GM18520 (cell line): ENCODE data around the gene APOBR.
"Not testable (repeated sequence)": the region's sequence is repeated elsewhere in the genome, so short reads cannot be mapped to it uniquely, and the experiment has no call there.

Experiments used
- ATAC-seq: cut with Tn5 transposase; IDR thresholded peaks from one replicate; pipeline ENCODE4 v1.9.1; 2021; ENCODE audit not compliant: unreplicated experiment

APOBR gene

GRCh38 chr16:28498666-28499381 lies 4.4 kb downstream of the APOBR start:
- ATAC-seq: no peak

- no peak for ATAC-seq
Observed at GRCh38 chr16:28499854-28500253, 5.4 kb downstream of the APOBR start.

- ATAC-seq: not testable (repeated sequence)
Observed at GRCh38 chr16:28500476-28501180, 6.2 kb downstream of the APOBR start.

DNA sequence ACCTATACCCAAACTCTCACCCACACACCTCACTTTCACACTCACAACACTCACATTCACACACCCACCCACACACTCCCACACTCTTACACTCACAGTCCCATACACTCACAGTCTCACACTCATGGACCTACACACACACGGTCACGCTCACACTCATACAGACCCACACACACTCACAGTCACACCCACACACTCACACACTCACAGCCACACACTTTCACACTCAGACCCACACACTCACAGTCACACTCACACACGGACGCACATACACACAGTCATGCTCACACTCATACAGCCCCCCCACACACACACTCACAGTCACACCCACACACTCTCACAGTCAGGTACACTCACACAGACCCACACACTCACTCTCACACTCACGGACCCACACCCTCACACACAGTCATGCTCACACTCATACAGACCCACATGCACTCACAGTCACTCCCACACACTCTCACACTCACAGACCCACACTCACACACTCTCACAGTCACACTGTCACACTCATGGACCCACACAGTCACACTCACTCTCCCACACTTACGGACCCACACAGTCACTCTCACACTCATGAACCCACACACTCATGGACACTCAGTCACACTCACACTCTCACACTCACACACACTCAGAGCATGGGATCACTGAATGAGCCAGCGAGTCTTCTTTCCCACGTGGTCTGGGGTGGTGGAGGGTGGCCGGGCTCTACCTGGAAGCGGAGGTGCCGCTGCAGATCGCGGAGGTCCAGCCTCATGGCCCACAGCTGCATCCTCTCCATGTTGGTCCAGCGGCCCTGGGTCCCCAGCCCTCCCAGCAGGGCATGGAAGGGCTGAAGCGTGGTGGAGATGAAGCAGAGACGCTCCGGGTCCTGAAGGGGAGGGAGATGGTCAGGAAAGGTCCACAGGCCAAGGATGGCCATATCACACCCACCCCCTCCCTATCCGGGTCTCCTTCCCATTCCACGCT lies 7.1 kb downstream of the APOBR start:
- ATAC-seq: no peak

DNA sequence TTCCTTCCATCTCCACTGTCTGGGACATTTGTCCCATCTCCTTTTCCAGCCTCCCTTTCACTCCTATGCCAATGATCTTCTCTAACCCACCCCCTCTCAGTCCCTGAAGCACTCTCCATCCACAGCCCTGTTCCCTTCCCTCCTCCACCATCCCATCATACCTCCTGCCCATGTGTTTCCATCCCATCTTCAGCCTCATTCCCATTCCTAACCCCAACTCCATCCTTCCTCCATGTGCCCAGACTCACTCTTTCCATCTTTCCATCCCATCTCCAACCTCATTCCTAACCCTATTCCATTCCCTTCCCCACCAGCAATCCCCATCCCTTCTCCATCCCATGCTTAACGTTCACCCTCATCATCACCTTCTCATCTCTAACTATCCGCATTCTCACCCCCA lies 7.8 kb downstream of the APOBR start:
- ATAC-seq: no peak

GRCh38 chr16:28503470-28504259 lies 9.2 kb downstream of the APOBR start:
- no peak for ATAC-seq

DNA sequence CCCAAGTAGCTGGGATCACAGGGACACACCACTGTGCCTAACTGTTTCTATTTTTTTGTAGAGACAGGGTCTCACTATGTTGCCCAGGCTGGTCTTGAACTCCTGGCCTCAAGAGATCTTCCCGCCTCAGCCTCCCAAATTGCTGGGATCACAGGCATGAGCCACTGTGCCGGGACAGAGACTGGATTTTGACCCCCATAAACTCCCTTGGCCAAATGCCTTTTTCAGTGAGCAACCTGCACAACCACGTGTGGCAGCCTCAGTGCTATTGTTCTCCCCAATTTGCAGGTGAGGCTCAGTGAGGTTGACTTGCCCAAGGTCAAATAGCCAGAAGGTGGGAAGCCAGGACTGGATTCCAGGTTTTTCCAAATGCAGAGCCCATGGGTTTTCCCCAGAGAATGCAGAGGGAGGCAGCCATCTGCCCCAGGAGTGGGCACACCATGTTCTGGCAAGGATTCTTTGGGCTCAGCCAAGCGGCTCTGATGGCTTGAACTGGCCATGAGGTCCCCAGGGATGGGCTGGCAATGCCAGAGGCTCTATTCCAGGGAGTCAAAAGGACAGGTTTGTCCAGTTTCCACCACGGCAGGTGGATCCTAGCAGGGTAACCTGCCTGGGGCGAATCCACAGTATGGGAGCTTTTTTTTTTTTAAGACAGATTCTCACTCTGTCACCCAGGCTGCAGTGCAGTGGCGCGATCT lies 10.4 kb downstream of the APOBR start:
- ATAC-seq: no peak

GRCh38 chr16:28505489-28506137 lies 11.2 kb downstream of the APOBR start:
- no peak for ATAC-seq

GRCh38 chr16:28511031-28511430 lies 16.6 kb downstream of the APOBR start:
- no peak for ATAC-seq

DNA sequence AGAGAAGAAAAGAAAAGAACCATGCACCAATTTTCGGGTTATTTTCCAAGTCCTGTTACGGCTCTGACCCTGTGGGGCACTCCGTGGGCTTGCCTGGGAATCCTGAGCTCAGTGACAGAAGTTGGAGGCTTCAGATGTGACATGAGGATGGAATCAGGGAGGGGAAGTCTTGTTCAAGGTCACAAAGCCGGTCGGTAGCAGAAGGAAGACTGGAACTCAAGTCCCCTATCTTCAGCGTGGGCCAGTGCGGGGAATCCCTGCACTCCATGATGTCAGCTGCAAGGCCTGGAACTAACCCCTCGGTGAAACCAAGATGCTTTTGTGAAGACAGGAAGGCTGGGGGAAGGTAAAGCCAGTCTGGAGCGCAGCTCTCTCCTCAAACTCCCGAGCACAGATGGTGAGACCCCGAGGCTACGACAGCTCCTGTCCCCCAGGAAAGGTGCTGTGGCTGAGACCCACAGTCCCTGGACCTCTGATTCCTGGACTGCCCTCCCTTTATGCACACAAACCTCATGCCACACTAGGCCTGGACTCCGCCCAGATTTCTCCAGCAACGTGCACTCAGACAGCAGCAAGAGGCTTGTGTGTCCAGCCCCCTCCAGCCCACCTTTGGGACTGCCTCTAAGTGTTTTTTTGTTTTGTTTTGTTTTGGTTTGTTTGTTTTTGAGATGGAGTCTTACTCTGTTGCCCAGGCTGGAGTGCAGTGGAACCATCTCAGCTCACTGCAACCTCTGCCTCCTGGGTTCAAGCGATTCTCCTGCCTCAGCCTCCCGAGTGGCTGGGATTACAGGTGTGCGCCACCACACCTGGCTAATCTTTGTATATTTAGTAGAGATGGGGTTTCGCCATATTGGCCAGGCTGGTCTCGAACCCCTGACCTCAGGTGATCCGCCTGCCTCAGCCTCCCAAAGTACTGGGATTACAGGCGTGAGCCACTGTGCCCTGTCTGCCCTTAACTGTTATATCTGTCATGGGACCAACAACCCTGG lies 17.7 kb downstream of the APOBR start:
- ATAC-seq: no peak

DNA sequence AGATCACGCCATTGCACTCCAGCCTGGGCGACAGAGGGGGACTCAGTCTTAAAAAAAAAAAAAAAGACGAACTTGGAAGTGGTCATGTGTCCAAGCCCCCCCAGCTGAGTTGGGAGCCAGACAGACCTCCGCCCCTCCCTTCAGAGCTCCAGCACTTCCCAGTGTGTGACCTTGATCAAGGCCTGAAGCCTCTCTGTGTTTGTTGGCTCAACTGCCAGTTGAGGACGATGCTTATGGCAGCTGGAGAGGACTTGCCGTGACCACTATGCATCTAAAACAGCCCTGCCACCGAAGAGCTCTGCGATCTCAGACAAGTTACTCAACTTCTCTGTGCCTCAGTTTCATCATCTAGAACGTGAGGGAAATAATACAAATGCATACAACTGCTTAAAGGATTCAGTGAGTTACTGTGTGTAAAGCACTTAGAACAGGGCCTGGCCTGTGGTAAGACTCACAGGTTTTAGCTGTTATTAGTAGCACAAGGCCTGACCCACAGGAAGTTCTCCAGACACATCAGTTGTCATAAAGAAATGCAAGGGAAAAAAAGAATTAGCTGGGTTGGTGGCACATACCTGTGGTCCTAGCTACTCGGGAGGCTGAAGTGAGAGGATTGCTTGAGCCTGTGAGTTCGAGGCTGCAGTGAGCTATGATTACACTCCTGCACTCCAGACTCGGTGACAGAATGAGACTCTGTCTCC lies 19.2 kb downstream of the APOBR start:
- no peak for ATAC-seq

- no peak for ATAC-seq
Observed at GRCh38 chr16:28514246-28514645, 19.8 kb downstream of the APOBR start.

DNA sequence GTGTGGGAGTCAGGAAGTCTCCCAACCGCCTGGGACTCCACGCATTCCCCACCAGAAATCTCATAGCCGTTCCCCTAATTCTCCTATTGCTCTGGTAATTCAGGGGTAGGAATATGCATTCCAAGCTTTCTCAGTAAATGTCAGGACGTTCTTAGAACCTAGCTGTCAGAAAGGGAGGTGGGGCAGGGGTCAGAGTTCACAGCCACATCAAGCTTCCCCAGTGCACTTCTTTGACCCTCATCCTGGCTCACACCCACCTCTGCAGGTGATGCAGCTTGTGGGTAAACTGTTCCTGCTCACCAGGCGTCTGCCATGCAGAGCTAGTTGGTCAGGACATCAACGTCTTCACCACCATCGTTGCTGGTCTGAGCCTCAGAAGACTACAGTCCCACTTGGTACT lies 26.2 kb downstream of the APOBR start:
- no peak for ATAC-seq

DNA sequence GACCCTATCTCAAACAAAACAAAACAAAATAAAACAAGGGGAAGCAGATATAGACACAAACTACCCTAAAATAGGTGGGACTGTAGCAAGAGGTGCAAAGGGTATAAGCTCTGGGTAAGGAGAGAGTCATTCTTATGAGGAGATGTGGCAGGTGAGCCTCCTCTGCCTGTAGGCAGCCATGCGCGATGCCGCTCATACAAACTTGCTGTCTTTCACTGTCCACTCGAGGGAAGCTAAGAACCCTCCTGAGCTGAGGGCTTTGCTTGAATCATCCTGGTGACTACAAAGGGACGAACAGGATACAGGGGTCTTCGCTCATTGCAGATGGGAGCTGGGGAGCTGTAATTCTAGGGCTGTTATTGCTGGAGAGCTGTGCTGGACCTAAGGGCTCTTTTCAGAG lies 27.0 kb downstream of the APOBR start:
- no peak for ATAC-seq

GRCh38 chr16:28522792-28523191 lies 28.3 kb downstream of the APOBR start:
- no peak for ATAC-seq

GRCh38 chr16:28524681-28525171 lies 30.3 kb downstream of the APOBR start:
- ATAC-seq: no peak

DNA sequence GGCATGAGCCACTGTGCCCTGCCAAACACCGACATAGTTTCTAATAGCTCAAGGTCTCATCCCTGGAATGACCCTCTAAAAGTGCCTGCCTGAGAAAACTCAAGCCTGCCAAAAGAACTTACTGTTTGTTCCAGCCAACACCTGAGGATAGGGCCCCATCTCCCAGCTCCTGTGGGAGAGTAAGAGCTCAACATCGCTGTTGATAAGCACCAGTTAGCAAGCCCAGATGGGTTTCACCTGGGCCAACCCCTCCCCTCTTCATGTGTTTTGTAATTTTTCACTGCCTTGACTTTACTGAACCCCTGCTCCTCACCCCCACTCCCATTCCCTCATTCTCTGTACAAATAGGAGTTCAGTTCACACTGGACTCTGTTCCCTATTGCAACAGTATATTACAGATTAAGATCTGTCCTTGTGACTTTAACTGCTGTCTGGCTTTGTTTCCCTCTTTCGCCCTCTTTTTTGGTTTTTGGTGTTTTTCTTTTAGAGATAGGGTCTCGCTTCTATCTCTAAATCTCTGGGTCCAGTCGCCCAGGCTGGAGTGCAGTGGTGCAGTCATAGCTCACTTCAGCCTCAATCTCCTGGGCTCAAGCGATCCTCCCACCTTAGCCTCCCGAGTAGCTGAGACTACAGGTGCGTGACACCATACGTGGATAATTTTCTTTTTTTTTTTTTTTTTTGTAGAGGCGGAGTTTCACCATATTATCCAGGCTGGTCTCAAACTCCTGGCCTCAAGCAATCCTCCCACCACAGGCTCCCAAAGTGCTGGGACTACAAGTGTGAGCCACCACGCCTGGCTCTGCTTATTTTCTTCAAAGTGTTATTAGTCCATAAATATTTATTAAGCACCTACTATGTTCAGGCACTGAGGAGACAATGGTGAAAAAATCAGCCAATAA lies 32.0 kb downstream of the APOBR start:
- no peak for ATAC-seq
